HCT116 (cell line): Measurements from ENCODE around the gene PXT1. TPM values are rescaled to one million over a fixed set of nuclear protein-coding genes. Genes with fewer than 3 reads are reported as not detected.
A peak's percentile ranks its signal among the peaks of the same experiment; 100 is the strongest.

Source experiments
- ATAC-seq: fragments of 200-7000 bp; cut with Tn5 transposase; 2 replicates; pipeline ENCODE4 v1.9.1; 2020; ENCODE audit warnings: mild to moderate bottlenecking, moderate library complexity
- BruUV-seq: library from RNA; stranded (reverse); fragments of 400-500 nt; replicated peaks from 2 replicates; lab custom pipeline; 2021; lab: Mats Ljungman, UMichigan
- CTCF ChIA-PET: fragments of 300-600 bp; sonication (Branson Sonifier 250); formaldehyde crosslinking; loops from one replicate; lab custom pipeline; 2021; ENCODE audit warnings: antibody characterized with exemption; lab: Charles Lee
- POLR2A ChIA-PET: fragments of 300-600, 350-600 bp; sonication (Branson Sonifier 250); formaldehyde crosslinking; loops from one replicate; lab custom pipeline; 2021; ENCODE audit warnings: antibody characterized with exemption; lab: Charles Lee
- RAD21 ChIA-PET, 2 experiments: fragments of 300-600 bp; sonication (Branson Sonifier 250); formaldehyde crosslinking; loops; one replicate each; lab custom pipeline; 2023; ENCODE audit warnings: low total read pairs in 2 of 2; ENCODE audit not compliant: uncharacterized antibody in 2 of 2, unreplicated experiment in 2 of 2, low non-redundant PET in 1 of 2; lab: Charles Lee
- DNase-seq: peaks from one replicate; pipeline ENCODE4 v3.0.0-alpha.2; 2010; ENCODE audit warnings: low read depth, low spot score
- H2AFZ ChIP-seq: fragments of 200-600 bp; shearing (Covaris generic), sonication (generic); 2 replicates; pipeline ENCODE4 v1.6.1; 2017; ENCODE audit warnings: low read depth, mixed run types, mixed read lengths, antibody characterized with exemption, low read length; ENCODE audit not compliant: poor library complexity, severe bottlenecking
- H3K27ac ChIP-seq: 2 replicates; pipeline ENCODE4 v1.5.1; 2012; ENCODE audit warnings: low read depth, low read length
- H3K27me3 ChIP-seq: fragments of 200-600 bp; sonication (generic); 2 replicates; pipeline ENCODE4 v1.6.1; 2016; ENCODE audit warnings: mixed run types, low read length, mixed read lengths; ENCODE audit not compliant: insufficient read depth
- H3K36me3 ChIP-seq, 2 experiments: fragments of 200-500 bp in 1 of 2; fragments of 200-600 bp in 1 of 2; sonication (Bioruptor generic) in 1 of 2; sonication (generic) in 1 of 2; 2 replicates each; pipeline versions ENCODE4 v1.5.1 to v1.6.1; 2014 to 2016; ENCODE audit warnings: low read length in 2 of 2, inconsistent platforms in 1 of 2, mixed read lengths in 1 of 2, mixed run types in 1 of 2; ENCODE audit not compliant: insufficient read depth in 2 of 2, control insufficient read depth in 1 of 2
- H3K4me1 ChIP-seq, 2 experiments: fragments of 200-600 bp in 1 of 2; sonication (generic) in 1 of 2; 2 replicates each; pipeline versions ENCODE4 v1.5.1 to v1.6.1; 2012 to 2017; ENCODE audit warnings: low read length in 2 of 2, inconsistent platforms in 1 of 2, mild to moderate bottlenecking in 1 of 2, mixed read lengths in 1 of 2, mixed run types in 1 of 2, moderate library complexity in 1 of 2; ENCODE audit not compliant: insufficient read depth in 2 of 2, control insufficient read depth in 1 of 2
- H3K4me2 ChIP-seq: fragments of 200-600 bp; sonication (generic); 2 replicates; pipeline ENCODE4 v1.6.1; 2017; ENCODE audit warnings: mixed run types, low read length, mixed read lengths
- H3K4me3 ChIP-seq, 2 experiments: fragments of 200-600 bp in 1 of 2; sonication (generic) in 1 of 2; replicated peaks in 1 of 2; 2 replicates each; pipeline ENCODE4 v1.5.1; 2011 to 2016; ENCODE audit warnings: low read length in 2 of 2, control low read depth in 1 of 2, low read depth in 1 of 2, mild to moderate bottlenecking in 1 of 2, mixed read lengths in 1 of 2, mixed run types in 1 of 2
- H3K79me2 ChIP-seq: fragments of 200-600 bp; sonication (generic); 2 replicates; pipeline ENCODE4 v1.6.1; 2017; ENCODE audit warnings: mild to moderate bottlenecking, mixed run types, low read length, moderate library complexity, mixed read lengths; ENCODE audit not compliant: insufficient read depth
- H3K9ac ChIP-seq: fragments of 200-600 bp; sonication (generic); 2 replicates; pipeline ENCODE4 v1.6.1; 2016; ENCODE audit warnings: low read length, mixed read lengths
- H3K9me2 ChIP-seq: fragments of 200-600 bp; sonication (generic), shearing (Covaris generic); 2 replicates; pipeline ENCODE4 v1.6.1; 2017; ENCODE audit warnings: mixed run types, mild to moderate bottlenecking, moderate library complexity; ENCODE audit not compliant: insufficient read depth
- H3K9me3 ChIP-seq, 2 experiments: fragments of 200-500 bp in 1 of 2; fragments of 200-600 bp in 1 of 2; sonication (Bioruptor generic) in 1 of 2; sonication (generic) in 1 of 2; 2 replicates each; pipeline ENCODE4 v1.6.1; 2014 to 2017; ENCODE audit warnings: low read length in 2 of 2, mixed read lengths in 2 of 2, inconsistent platforms in 1 of 2, low read depth in 1 of 2, mild to moderate bottlenecking in 1 of 2, mixed run types in 1 of 2, moderate library complexity in 1 of 2; ENCODE audit not compliant: control insufficient read depth in 1 of 2, insufficient read depth in 1 of 2
- H4K20me1 ChIP-seq: fragments of 200-600 bp; sonication (generic), shearing (Covaris generic); 2 replicates; pipeline ENCODE4 v1.6.1; 2017; ENCODE audit warnings: mixed run types, mild to moderate bottlenecking, moderate library complexity; ENCODE audit not compliant: insufficient read depth
- CBX3 ChIP-seq: IDR thresholded peaks from 2 replicates; pipeline ENCODE4 v1.6.1; 2012; ENCODE audit warnings: low read depth
- CTCF ChIP-seq, 3 experiments: fragments of 200-600 bp in 1 of 3; sonication (generic) in 1 of 3; IDR thresholded peaks in 2 of 3; conservative IDR thresholded peaks in 1 of 3; 2 replicates each; pipeline ENCODE4 v1.5.1; 2012 to 2017; ENCODE audit warnings: low read depth in 2 of 3, low read length in 2 of 3, antibody characterized with exemption in 1 of 3, borderline replicate concordance in 1 of 3, control low read depth in 1 of 3, mild to moderate bottlenecking in 1 of 3, mixed read lengths in 1 of 3, mixed run types in 1 of 3, moderate library complexity in 1 of 3; ENCODE audit not compliant: insufficient read depth in 1 of 3
- POLR2A ChIP-seq: IDR thresholded peaks from 2 replicates; pipeline ENCODE4 v1.7.0; 2011; ENCODE audit warnings: borderline replicate concordance; ENCODE audit not compliant: insufficient read depth, insufficient read length; ENCODE audit errors: extremely low read depth
- RAD21 ChIP-seq: IDR thresholded peaks from 2 replicates; pipeline ENCODE4 v1.6.1; 2012; ENCODE audit warnings: low read depth, mild to moderate bottlenecking
- SIN3A ChIP-seq: IDR thresholded peaks from 2 replicates; pipeline ENCODE4 v1.6.1; 2012; ENCODE audit warnings: low read depth
- TCF7L2 ChIP-seq: IDR thresholded peaks from 2 replicates; pipeline ENCODE4 v1.7.0; 2011; ENCODE audit warnings: borderline replicate concordance, inconsistent platforms; ENCODE audit not compliant: insufficient read depth, insufficient read length; ENCODE audit errors: extremely low read depth
- ZNF274 ChIP-seq: fragments of 200-500 bp; sonication (Bioruptor generic); IDR thresholded peaks from 2 replicates; pipeline ENCODE4 v1.6.1; 2014; ENCODE audit warnings: mild to moderate bottlenecking, low read depth, low read length, inconsistent platforms
- intact Hi-C: fragments of 100-400 bp; cut with micrococcal nuclease; formaldehyde crosslinking; loops from 2 replicates; pipeline ENCODE4 v1.10.0; 2022
- total RNA-seq: library from RNA; stranded (reverse); gene quantifications from one replicate; pipeline ENCODE4 v1.2.1, GENCODE V29; 2021; ENCODE audit not compliant: unreplicated experiment

PXT1 gene
- total RNA-seq, 1 experiment from 2014 or later, result 0.17 TPM

GRCh38 chr6:36430351-36430750 lies 12.3 kb downstream of the PXT1 start:
- Histone ChIP-seq H2AFZ (no peak overlapping the region), H3K4me3 (no peak overlapping the region), H3K4me1 (peaks cover 0 to 14% of the 10 kb centered on the region in 2 experiments; a peak in 2 of 4 replicates), H3K79me2 (no peaks in the 10 kb centered on the region), H3K9ac (no peak overlapping the region), H3K27ac (no peak overlapping the region), H3K4me2 (no peak overlapping the region), H3K36me3 (no peaks in the 10 kb centered on the region), H3K27me3 (no peaks in the 10 kb centered on the region), H4K20me1 (no peaks in the 10 kb centered on the region), H3K9me3 (no peaks in the 10 kb centered on the region), H3K9me2 (no peaks in the 10 kb centered on the region)
- ChIA-PET RAD21 (no interaction called here), POLR2A (interaction anchor here (2.5 kb wide), 1 partner anchor 11 kb away, joined by 12 read pairs; no protein-coding TSS in a partner anchor), CTCF (no interaction called here)
- no TSS peak for BruUV-seq
- intact Hi-C loops, result no loop called here
- no peak for ATAC-seq
- no peak for DNase-seq
- no peak for TF ChIP-seq RAD21
- TF ChIP-seq SIN3A, result no peak
- no peak for TF ChIP-seq ZNF274
- no peak for TF ChIP-seq TCF7L2
- no peak for TF ChIP-seq POLR2A
- TF ChIP-seq, all 23 proteins: peak for 0

GRCh38 chr6:36428911-36429310 lies 13.7 kb downstream of the PXT1 start:
- ATAC-seq (peak; percentile 69), DNase-seq (no peak)
- H2AFZ ChIP-seq, result no peak overlapping the region
- H3K36me3 ChIP-seq, result no peaks in the 10 kb centered on the region
- H3K9me2 ChIP-seq, result no peaks in the 10 kb centered on the region
- no peak overlapping the region for H3K4me2 ChIP-seq
- ChIA-PET POLR2A (interaction anchor here (2.1 kb wide), 1 partner anchor 12 kb away, joined by 6 read pairs; no protein-coding TSS in a partner anchor), CTCF (interaction anchor here (1.1 to 1.6 kb wide), 2 partner anchors 12 to 151 kb away, joined by 3 read pairs; no protein-coding TSS in a partner anchor), RAD21 (no interaction called here)
- no peak overlapping the region for H3K27ac ChIP-seq
- H3K27me3 ChIP-seq, result no peaks in the 10 kb centered on the region
- no peaks in the 10 kb centered on the region for H3K79me2 ChIP-seq
- peak in 2 of 3 experiments; percentile 31 to 45; a peak in 3 of 6 replicates for TF ChIP-seq CTCF (IDR thresholded peaks at IDR 0.05 in 2 of 3, conservative IDR thresholded peaks at IDR 0.05 in 1 of 3; ENCODE audit: borderline replicate concordance in 1 of 3, insufficient read depth in 1 of 3, low read depth in 2 of 3, low read length in 2 of 3)
- no peak for TF ChIP-seq CBX3
- H3K9me3 ChIP-seq, result no peaks in the 10 kb centered on the region
- H3K9ac ChIP-seq, result no peak overlapping the region
- intact Hi-C loops, result no loop called here
- no peak overlapping the region for H3K4me3 ChIP-seq
- BruUV-seq, result no TSS peak
- peaks cover 0 to 14% of the 10 kb centered on the region in 2 experiments; a peak in 2 of 4 replicates for H3K4me1 ChIP-seq
- no peaks in the 10 kb centered on the region for H4K20me1 ChIP-seq
